HG03439 (cell line): ENCODE measurements around the gene MRGPRD.

Source experiments
- ATAC-seq: cut with Tn5 transposase; IDR thresholded peaks from one replicate; pipeline ENCODE4 v1.9.1; 2021; ENCODE audit warnings: mild to moderate bottlenecking, moderate library complexity; ENCODE audit not compliant: unreplicated experiment

Gene MRGPRD

GRCh38 chr11:68950270-68950669 lies 30.5 kb downstream of the MRGPRD start:
- no peak for ATAC-seq

DNA sequence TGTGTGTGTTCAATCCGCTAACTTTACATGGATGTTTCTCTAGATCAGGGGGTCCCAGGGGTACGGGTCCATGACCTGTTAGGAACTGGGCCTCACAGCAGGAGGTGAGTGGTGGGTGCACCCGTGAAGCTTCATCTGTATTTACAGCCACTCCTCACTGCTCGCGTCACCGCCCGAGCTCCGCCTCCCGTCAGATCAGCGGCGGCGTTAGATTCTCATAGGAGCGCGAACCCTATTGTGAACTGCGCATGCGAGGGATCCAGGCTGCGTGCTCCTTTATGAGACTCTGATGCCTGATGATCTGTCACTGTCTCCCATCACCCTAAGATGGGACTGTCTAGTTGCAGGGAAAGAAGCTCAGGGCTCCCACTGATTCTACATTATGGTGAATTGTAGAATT lies 31.9 kb downstream of the MRGPRD start:
- no peak for ATAC-seq

- no peak for ATAC-seq
Measured at GRCh38 chr11:68948496-68948895, 32.3 kb downstream of the MRGPRD start.

DNA sequence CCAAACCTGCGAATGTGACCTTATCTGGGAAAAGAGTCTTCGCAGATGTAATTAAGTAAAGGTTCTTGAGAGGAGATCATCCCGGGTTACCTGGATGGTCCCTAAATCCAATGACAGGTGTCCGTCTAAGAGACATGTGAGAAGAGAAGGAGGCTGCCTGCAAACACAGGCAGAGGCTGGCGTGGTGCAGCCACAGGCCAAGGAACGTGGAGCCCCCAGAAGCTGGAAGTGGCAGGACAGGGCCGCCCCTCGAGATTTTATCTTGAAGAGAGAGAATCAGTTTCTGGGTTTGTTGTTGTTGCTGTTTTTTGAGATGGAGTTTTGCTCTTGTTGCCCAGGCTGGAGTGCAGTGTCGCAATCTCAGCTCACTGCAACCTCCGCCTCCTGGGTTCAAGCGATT lies 33.6 kb downstream of the MRGPRD start:
- no peak for ATAC-seq

DNA sequence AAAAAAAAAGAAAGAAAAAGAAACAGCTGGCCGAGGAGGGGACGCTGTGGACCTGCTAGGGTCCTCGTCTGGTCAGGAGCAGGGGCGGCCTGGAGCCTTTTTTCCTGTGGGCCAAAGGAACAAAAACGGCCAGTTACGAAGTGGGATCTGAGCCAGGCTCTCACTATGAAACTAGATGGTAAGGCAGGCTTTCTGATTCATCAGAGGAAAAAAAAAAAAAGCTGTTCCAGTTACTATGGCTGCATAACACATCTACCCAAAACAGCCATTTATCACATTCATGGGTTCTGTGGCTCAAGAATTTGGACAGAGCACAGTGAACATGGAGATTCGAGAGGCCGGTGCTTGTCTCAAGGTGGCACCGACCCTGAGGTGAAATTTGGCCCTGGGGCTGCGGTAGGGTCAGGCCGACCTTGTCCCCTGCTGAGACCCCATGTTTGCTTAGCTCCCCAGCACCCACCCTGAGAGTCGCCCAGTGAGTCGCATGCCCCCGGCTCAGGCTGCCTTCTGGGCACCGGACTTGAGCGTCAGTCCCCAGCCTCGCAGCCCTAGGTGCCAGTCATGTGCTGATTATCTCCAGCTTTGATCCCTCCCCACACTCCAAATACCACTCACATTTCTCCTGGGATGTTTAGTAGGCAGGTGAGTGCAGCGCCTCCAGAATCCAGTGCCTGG lies 34.2 kb downstream of the MRGPRD start:
- no peak for ATAC-seq

DNA sequence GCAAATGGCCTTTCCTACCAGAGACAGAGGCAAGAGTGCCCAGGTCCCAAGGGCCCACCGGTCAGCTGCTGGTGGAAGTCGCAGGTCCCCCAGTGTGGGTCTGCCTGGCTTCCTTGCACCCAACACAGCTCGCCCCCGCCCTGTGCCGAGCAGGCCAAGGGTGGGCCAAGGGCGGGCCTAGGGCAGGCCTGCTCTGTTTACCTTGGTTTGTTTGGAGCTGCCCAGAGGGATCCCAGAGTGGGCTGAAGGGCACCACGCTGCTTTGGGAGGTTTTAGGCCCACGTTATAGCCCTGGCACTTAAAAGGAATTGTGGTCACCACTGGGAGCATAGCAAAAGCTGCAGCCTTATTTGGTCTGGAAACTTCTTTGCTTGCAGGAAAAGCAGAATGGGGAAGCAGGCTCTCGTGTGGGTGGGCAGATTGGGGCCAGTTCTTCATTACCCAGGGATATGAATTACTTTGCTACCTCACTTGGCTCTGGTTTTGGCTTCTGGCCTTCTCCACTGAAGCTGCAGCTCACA lies 38.0 kb downstream of the MRGPRD start:
- ATAC-seq = no peak

DNA sequence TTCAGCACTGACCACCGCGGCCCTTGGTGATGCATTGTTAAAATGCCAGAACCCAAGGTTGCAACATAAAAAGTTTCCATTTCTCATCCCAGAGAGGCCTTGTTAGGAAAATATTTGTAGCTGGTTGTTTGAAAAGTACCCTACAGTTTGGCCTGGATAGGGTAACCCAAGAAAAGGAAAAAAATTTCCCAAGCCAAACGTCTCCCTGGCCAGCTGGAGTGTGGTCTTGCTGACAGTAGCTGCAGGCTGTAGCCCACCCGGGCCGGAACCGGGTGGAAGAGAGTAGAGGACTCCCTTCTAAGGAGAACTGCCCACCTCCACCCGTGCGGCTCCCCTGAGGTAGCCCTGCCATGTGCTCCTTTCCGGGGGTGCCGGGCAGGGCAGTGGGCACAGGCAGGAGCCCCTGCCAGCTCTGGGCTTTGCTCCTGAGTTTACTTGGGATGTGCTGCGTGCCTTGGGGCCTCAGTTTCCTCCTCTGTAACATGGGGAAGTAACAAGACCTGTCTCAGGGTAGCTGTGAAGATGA lies 38.6 kb downstream of the MRGPRD start:
- no peak for ATAC-seq

GRCh38 chr11:68941324-68942094 lies 39.3 kb downstream of the MRGPRD start:
- no peak for ATAC-seq

GRCh38 chr11:68940651-68941323 lies 40.0 kb downstream of the MRGPRD start:
- no peak for ATAC-seq

DNA sequence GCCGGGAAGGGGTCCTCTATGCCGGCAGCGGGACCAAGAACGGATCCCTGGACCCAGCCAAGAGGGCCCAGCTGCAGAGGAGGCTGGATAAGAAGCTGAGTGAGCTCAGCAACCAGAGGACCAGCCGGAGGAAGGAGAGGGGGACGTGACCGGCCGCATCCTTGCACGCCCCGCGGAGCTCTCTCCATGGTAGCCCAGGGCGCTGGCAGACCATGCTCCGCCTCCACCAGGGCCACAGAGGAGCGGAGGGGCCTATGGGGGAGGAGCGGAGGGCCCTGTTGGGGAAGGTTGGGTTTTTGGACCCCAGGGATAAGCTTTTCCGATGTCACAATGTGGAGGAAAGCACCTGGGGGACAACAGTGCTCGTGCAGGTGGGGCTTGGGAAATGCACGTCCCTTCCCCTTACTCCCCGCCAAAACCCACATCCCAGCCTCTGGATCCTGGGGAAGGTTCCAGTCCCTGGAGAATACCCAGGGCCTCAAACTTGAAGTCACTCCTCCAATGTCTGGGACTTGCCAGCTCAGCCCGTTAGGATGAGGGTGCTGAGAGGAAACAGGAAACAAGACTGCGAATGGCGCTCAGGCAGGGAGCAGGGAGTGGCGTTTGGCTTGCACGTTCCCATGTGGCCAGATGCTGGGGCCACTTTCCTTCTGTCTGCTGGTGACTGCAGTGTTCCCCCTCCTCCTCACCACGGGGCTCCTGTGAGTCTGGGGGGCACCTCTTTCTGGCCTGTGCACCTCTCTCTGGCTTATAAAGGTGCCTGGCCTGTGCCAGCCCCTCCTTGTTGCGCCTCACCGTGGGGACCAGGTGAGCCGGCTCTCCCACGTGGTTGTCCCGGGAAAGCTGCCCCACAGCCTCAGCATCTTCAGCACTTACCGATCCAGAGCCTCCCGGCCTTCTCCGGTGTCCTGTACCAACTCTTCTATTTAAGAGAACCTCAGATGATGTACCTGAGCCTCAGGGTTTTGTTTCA lies 40.9 kb downstream of the MRGPRD start:
- ATAC-seq = no peak

- ATAC-seq = no peak
Measured at GRCh38 chr11:68938816-68939582, 41.8 kb downstream of the MRGPRD start.

DNA sequence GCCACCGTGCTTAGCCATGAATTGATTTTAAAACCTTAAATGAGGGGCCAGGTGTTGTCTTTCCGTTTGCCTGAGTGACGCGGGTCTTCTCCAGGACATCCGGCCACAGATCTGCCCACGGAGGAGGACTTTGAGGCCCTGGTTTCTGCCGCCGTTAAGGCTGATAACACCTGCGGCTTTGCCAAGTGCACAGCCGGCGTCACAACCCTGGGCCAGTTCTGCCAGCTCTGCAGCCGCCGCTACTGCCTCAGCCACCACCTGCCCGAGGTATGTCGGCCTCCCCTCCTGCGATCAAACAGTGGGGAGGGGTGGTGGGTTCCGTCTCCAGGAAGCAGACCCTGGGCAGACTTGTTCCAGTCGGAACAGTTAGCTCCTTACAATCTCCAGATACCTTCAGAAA lies 42.7 kb downstream of the MRGPRD start:
- no peak for ATAC-seq

DNA sequence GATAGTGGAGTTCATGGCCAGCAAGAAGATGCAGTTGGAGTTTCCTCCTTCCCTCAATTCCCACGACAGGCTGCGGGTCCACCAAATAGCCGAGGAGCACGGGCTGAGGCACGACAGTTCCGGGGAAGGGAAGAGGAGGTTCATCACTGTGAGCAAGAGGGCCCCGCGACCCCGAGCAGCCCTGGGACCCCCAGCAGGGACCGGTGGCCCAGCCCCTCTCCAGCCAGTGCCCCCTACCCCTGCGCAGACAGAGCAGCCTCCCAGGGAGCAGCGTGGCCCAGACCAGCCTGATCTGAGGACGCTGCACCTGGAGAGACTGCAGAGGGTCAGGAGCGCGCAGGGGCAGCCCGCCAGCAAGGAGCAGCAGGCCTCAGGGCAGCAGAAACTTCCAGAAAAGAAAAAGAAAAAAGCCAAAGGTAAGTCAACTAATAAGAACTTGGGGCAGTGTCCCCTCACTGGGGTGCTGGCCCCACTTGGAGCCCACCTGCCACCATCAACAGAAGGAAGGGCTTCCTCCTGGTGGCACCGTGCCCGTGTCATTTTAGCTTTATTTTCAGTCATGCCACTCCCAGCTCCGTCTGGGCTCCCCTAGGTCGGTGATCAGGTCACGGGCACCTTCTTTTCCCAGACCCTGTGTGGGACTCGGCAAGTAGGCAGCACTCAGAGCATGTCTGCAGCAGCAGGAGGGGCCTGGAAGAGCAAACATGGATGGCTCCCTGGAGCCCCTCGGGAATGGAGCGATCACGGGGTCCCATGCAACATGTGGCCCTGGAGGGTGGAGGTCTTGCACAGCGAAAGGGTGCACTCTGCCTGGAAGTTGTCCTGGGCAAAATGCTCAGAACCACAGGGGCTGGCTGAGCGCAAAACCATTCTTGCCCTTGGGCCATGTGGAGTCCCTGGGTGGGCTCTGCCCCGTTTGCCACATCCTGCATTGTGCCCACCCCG lies 43.8 kb downstream of the MRGPRD start:
- no peak for ATAC-seq

GRCh38 chr11:68936358-68936636 lies 44.5 kb downstream of the MRGPRD start:
- ATAC-seq = no peak

DNA sequence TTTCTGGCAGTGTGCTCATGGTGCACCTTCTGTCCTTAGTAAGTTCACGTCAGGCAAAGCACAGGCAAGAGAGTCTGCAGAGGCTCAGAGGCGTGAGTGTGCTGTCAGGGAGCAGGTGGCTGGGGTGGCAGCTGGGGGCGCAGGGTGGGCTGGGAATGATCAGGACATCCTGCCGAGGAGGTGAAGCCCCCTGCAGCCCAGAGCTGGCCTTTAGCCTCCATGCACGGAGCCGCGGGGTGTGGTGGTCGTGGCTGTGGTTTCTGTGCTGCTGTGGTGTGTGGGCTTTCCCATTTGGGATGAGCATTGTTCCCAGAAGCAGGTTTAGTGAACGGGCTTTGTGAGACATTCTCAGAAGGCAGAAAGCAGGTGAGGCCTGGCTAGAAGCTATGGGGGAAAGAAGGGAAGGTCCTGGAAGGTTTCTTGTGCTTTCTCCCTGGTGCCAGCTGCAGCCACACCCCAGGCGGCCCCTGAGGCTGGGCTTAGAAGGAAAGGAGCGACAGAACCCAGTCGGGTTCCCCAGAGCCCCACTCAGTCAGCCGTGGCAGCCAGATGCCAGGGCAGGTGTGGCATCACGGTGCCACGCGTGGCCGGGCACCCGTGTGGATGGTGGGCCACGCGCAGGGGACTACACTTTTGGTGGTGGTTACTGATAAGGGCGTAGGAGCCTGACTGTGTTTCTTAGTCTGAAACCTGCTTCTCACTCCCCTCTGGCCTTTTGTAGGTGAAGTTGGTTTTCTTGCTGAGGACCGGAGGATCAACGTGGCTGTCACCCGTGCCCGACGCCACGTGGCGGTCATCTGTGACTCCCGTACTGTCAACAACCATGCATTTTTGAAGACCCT lies 45.0 kb downstream of the MRGPRD start:
- no peak for ATAC-seq

GRCh38 chr11:68935066-68935465 lies 45.7 kb downstream of the MRGPRD start:
- ATAC-seq = no peak

- no peak for ATAC-seq
Measured at GRCh38 chr11:68934666-68935065, 46.1 kb downstream of the MRGPRD start.

GRCh38 chr11:68934321-68934645 lies 46.5 kb downstream of the MRGPRD start:
- ATAC-seq = no peak
